HEK293 (cell line): ENCODE measurements around the gene STARD13.

ENCODE experiments used
- CTCF ChIA-PET: fragments of 350-600 bp; formaldehyde crosslinking; extraction: SDS; loops from one replicate; lab custom pipeline; 2021; ENCODE audit warnings: antibody characterized with exemption; lab: Yijun Ruan, JAX
- POLR2A ChIA-PET: fragments of 300-600 bp; formaldehyde crosslinking; extraction: SDS; loops from one replicate; lab custom pipeline; 2020; ENCODE audit warnings: antibody characterized with exemption, inconsistent platforms; lab: Yijun Ruan, JAX
- H3K27ac ChIP-seq: fragments of 200-500 bp; sonication (Bioruptor generic); 2 replicates; pipeline ENCODE4 v1.5.1; 2014; ENCODE audit warnings: low read depth, low read length, control low read depth, inconsistent platforms; ENCODE audit errors: extremely low read depth
- H3K36me3 ChIP-seq, 2 experiments: fragments of 200-500 bp in 1 of 2; sonication (Bioruptor generic) in 1 of 2; 1 replicate in 1 of 2; 2 replicates in 1 of 2; pipeline ENCODE4 v1.5.1; 2014 to 2017; ENCODE audit warnings: inconsistent platforms in 2 of 2, low read length in 2 of 2; ENCODE audit not compliant: control insufficient read depth in 2 of 2, insufficient read depth in 1 of 2
- H3K4me1 ChIP-seq: fragments of 200-500 bp; sonication (Bioruptor generic); 2 replicates; pipeline ENCODE4 v1.5.1; 2014; ENCODE audit warnings: mild to moderate bottlenecking, low read length, inconsistent platforms; ENCODE audit not compliant: control insufficient read depth, insufficient read depth
- H3K4me3 ChIP-seq: 2 replicates; pipeline ENCODE4 v1.5.1; 2011; ENCODE audit warnings: low read depth, mild to moderate bottlenecking, control low read depth, low read length, moderate library complexity
- H3K9me3 ChIP-seq: fragments of 200-500 bp; sonication (Bioruptor generic); 2 replicates; pipeline ENCODE4 v1.5.1; 2014; ENCODE audit warnings: low read depth, low read length, inconsistent platforms; ENCODE audit not compliant: control insufficient read depth, insufficient read depth
- AEBP2 ChIP-seq: fragments of 450-650 bp; formaldehyde crosslinking; IDR thresholded peaks from 2 replicates; pipeline ENCODE4 v1.5.1; 2016; ENCODE audit warnings: missing biosample characterization, missing genetic modification characterization, borderline replicate concordance
- ATF2 ChIP-seq: fragments of 450-650 bp; formaldehyde crosslinking; IDR thresholded peaks from 2 replicates; pipeline ENCODE4 v1.5.1; 2016; ENCODE audit warnings: missing biosample characterization, missing genetic modification characterization, low read depth
- BCL11B ChIP-seq: fragments of 450-650 bp; formaldehyde crosslinking; IDR thresholded peaks from 2 replicates; pipeline ENCODE4 v1.5.1; 2016; ENCODE audit warnings: low read depth, missing biosample characterization, missing genetic modification characterization
- GLIS2 ChIP-seq: fragments of 450-650 bp; formaldehyde crosslinking; IDR thresholded peaks from 2 replicates; pipeline ENCODE4 v1.5.1; 2016; ENCODE audit warnings: missing biosample characterization, missing genetic modification characterization
- KLF7 ChIP-seq: fragments of 450-650 bp; formaldehyde crosslinking; IDR thresholded peaks from 2 replicates; pipeline ENCODE4 v1.5.1; 2016; ENCODE audit warnings: missing biosample characterization, missing genetic modification characterization, borderline replicate concordance
- KLF8 ChIP-seq: fragments of 450-650 bp; formaldehyde crosslinking; IDR thresholded peaks from 2 replicates; pipeline ENCODE4 v1.5.1; 2016; ENCODE audit warnings: missing biosample characterization, missing genetic modification characterization
- SCRT2 ChIP-seq: fragments of 450-650 bp; formaldehyde crosslinking; IDR thresholded peaks from 2 replicates; pipeline ENCODE4 v1.5.1; 2016; ENCODE audit warnings: missing biosample characterization, missing genetic modification characterization
- TRIM28 ChIP-seq: IDR thresholded peaks from 2 replicates; pipeline ENCODE4 v1.6.1; 2011; ENCODE audit warnings: low read length, control low read depth, borderline replicate concordance
- ZFP41 ChIP-seq: fragments of 450-650 bp; formaldehyde crosslinking; IDR thresholded peaks from 2 replicates; pipeline ENCODE4 v1.5.1; 2016; ENCODE audit warnings: missing biosample characterization, missing genetic modification characterization, borderline replicate concordance
- ZNF140 ChIP-seq: fragments of 450-650 bp; formaldehyde crosslinking; IDR thresholded peaks from 2 replicates; pipeline ENCODE4 v1.5.1; 2016; ENCODE audit warnings: missing biosample characterization, missing genetic modification characterization
- ZNF146 ChIP-seq: fragments of 450-650 bp; formaldehyde crosslinking; IDR thresholded peaks from 2 replicates; pipeline ENCODE4 v1.5.1; 2016; ENCODE audit warnings: missing biosample characterization, missing genetic modification characterization
- ZNF18 ChIP-seq: fragments of 450-650 bp; formaldehyde crosslinking; IDR thresholded peaks from 2 replicates; pipeline ENCODE4 v1.5.1; 2016; ENCODE audit warnings: missing biosample characterization, missing genetic modification characterization
- ZNF211 ChIP-seq: fragments of 450-650 bp; formaldehyde crosslinking; IDR thresholded peaks from 2 replicates; pipeline ENCODE4 v1.5.1; 2016; ENCODE audit warnings: low read depth, missing biosample characterization, missing genetic modification characterization
- ZNF274 ChIP-seq, 2 experiments: fragments of 200-500 bp in 1 of 2; fragments of 450-650 bp in 1 of 2; sonication (Bioruptor generic) in 1 of 2; formaldehyde crosslinking in 1 of 2; IDR thresholded peaks; 2 replicates each; pipeline versions ENCODE4 v1.5.1 to v1.6.1; 2014 to 2016; ENCODE audit warnings: borderline replicate concordance in 1 of 2, inconsistent platforms in 1 of 2, low read length in 1 of 2, missing biosample characterization in 1 of 2, missing genetic modification characterization in 1 of 2
- ZNF350 ChIP-seq: fragments of 450-650 bp; formaldehyde crosslinking; IDR thresholded peaks from 2 replicates; pipeline ENCODE4 v1.5.0; 2017; ENCODE audit warnings: missing biosample characterization, mild to moderate bottlenecking, missing genetic modification characterization
- ZNF354C ChIP-seq: fragments of 450-650 bp; formaldehyde crosslinking; IDR thresholded peaks from 2 replicates; pipeline ENCODE4 v1.5.1; 2016; ENCODE audit warnings: missing biosample characterization, missing genetic modification characterization, low read depth, borderline replicate concordance
- ZNF398 ChIP-seq: fragments of 450-650 bp; formaldehyde crosslinking; IDR thresholded peaks from 2 replicates; pipeline ENCODE4 v1.5.1; 2017; ENCODE audit warnings: missing biosample characterization, missing genetic modification characterization
- ZNF501 ChIP-seq: fragments of 450-650 bp; formaldehyde crosslinking; IDR thresholded peaks from 2 replicates; pipeline ENCODE4 v1.5.1; 2016; ENCODE audit warnings: missing biosample characterization, missing genetic modification characterization
- ZNF529 ChIP-seq: fragments of 450-650 bp; formaldehyde crosslinking; IDR thresholded peaks from 2 replicates; pipeline ENCODE4 v1.5.1; 2017; ENCODE audit warnings: missing genetic modification characterization, missing biosample characterization; ENCODE audit not compliant: insufficient replicate concordance
- ZNF555 ChIP-seq: fragments of 450-650 bp; formaldehyde crosslinking; conservative IDR thresholded peaks from 2 replicates; pipeline ENCODE4 v1.5.1; 2017; ENCODE audit warnings: missing biosample characterization, mild to moderate bottlenecking, missing genetic modification characterization, inconsistent platforms
- ZNF596 ChIP-seq: fragments of 450-650 bp; IDR thresholded peaks from 2 replicates; pipeline ENCODE4 v1.5.0; 2018; ENCODE audit warnings: missing biosample characterization, mild to moderate bottlenecking, missing genetic modification characterization, moderate library complexity
- ZNF707 ChIP-seq: fragments of 450-650 bp; formaldehyde crosslinking; IDR thresholded peaks from 2 replicates; pipeline ENCODE4 v1.5.1; 2016; ENCODE audit warnings: missing biosample characterization, missing genetic modification characterization
- ZNF830 ChIP-seq: fragments of 450-650 bp; IDR thresholded peaks from 2 replicates; pipeline ENCODE4 v1.5.0; 2018; ENCODE audit warnings: missing biosample characterization, missing genetic modification characterization, low read depth, mild to moderate bottlenecking, moderate library complexity
- ZXDB ChIP-seq: fragments of 450-650 bp; formaldehyde crosslinking; IDR thresholded peaks from 2 replicates; pipeline ENCODE4 v1.5.1; 2016; ENCODE audit warnings: missing biosample characterization, missing genetic modification characterization

The STARD13 gene

GRCh38 chr13:33245505-33246158 is 39.9 kb downstream of the STARD13 start:
- H3K9me3 ChIP-seq: no peaks in the 10 kb centered on the region
- no peak for TF ChIP-seq ATF2 (tag by site-specific recombination)
- TF ChIP-seq ZNF350 (tag by site-specific recombination): no peak
- no peak for TF ChIP-seq ZNF140 (tag by site-specific recombination)
- no peak for TF ChIP-seq ZNF274 (IDR thresholded peaks at IDR 0.05; ENCODE audit: low read length)
- no peak for TF ChIP-seq ZNF274 (tag by site-specific recombination; IDR thresholded peaks at IDR 0.05; ENCODE audit: borderline replicate concordance)
- TF ChIP-seq BCL11B: no peak
- no peak for TF ChIP-seq ZNF707
- TF ChIP-seq ZNF398 (tag by site-specific recombination): no peak
- TF ChIP-seq ZNF529 (tag by site-specific recombination): no peak
- no peak for TF ChIP-seq SCRT2 (tag by site-specific recombination)
- no peak for TF ChIP-seq ZNF830
- TF ChIP-seq ZFP41: no peak
- no peak for TF ChIP-seq ZNF18 (tag by site-specific recombination)
- no peak for TF ChIP-seq KLF8 (tag by site-specific recombination)
- TF ChIP-seq AEBP2: no peak
- TF ChIP-seq GLIS2 (tag by site-specific recombination): no peak
- TF ChIP-seq, all 188 proteins: peak for 0
- POLR2A ChIA-PET: no interaction called here
- no peak overlapping the region for H3K27ac ChIP-seq
- no peak overlapping the region for H3K4me3 ChIP-seq
- no peaks in the 10 kb centered on the region for H3K4me1 ChIP-seq
- CTCF ChIA-PET: interaction anchor here (1.0 kb wide), 1 partner anchor 17 kb away, joined by 3 read pairs; no protein-coding TSS in a partner anchor
- no peaks in the 10 kb centered on the region for H3K36me3 ChIP-seq

GRCh38 chr13:33244907-33245287 is 40.7 kb downstream of the STARD13 start:
- H3K27ac ChIP-seq: no peak overlapping the region
- no peak for TF ChIP-seq ZXDB (tag by site-specific recombination)
- no peak for TF ChIP-seq TRIM28
- no peak for TF ChIP-seq ZNF555
- TF ChIP-seq ZNF146 (tag by site-specific recombination): no peak
- no peak for TF ChIP-seq ZNF596 (tag by site-specific recombination)
- TF ChIP-seq ZNF211: no peak
- no peak for TF ChIP-seq ZNF501 (tag by site-specific recombination)
- TF ChIP-seq ZNF354C: no peak
- no peak for TF ChIP-seq KLF7
- no peaks in the 10 kb centered on the region for H3K9me3 ChIP-seq
- H3K4me3 ChIP-seq: no peak overlapping the region
- no peaks in the 10 kb centered on the region for H3K36me3 ChIP-seq
- ChIA-PET CTCF (interaction anchor here (0.6 kb wide), 1 partner anchor 25 kb away, joined by 3 read pairs; no protein-coding TSS in a partner anchor), POLR2A (no interaction called here)
- no peaks in the 10 kb centered on the region for H3K4me1 ChIP-seq
